H7 (cell line): ENCODE results near the gene DMTF1. TPM values are rescaled to one million over a fixed set of nuclear protein-coding genes. Genes with fewer than 3 reads are reported as not detected.

Experiments used
- DNase-seq: peaks from one replicate; pipeline ENCODE4 v3.0.0; 2012
- H3K27me3 ChIP-seq: 2 replicates; pipeline ENCODE4 v1.6.0; 2011; ENCODE audit warnings: mild to moderate bottlenecking, low read length; ENCODE audit not compliant: control insufficient read depth, insufficient read depth
- H3K36me3 ChIP-seq: replicated peaks from 2 replicates; pipeline ENCODE4 v1.5.1; 2011; ENCODE audit warnings: low read length; ENCODE audit not compliant: control insufficient read depth, insufficient read depth
- H3K4me3 ChIP-seq: 2 replicates; pipeline ENCODE4 v1.5.1; 2011; ENCODE audit warnings: low read depth, mild to moderate bottlenecking, control low read depth, low read length, moderate library complexity; ENCODE audit not compliant: insufficient read depth
- total RNA-seq: library from RNA; depleted of rRNA; stranded (reverse); fragments of >200 nt; shearing (Covaris generic); gene quantifications from 2 replicates; pipeline ENCODE4 v1.2.3, GENCODE V29; 2014

The DMTF1 gene
- total RNA-seq, 1 experiment from 2014 or later, result 70.7 TPM

GRCh38 chr7:87154569-87154968 is 2.3 kb downstream of the DMTF1 start:
- no peak for DNase-seq
- no peak overlapping the region; the same call in 1 of the 2 replicates for H3K4me3 ChIP-seq

DNA sequence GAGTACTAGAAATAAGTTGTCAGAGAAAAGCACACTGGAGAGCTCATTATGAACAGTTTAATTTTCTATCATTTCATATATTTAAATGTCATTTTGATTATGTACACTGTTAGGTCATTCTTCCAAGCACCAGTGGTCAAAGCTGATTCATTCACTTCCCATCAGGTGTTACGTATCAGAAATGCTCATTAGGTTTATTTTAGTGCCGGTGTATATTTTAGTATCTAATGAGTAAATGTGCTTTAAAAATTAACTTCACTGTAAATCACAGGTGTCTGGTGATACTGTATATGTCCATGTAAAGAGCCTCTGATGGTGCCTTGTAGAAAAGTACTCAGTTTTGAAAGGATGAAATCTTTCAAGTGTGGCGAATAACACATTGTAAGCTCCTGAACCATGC is 3.5 kb downstream of the DMTF1 start:
- no peak for DNase-seq
- H3K36me3 ChIP-seq, result no peaks in the 10 kb centered on the region
- H3K27me3 ChIP-seq, result no peaks in the 10 kb centered on the region
- no peak overlapping the region for H3K4me3 ChIP-seq

More at GRCh38 chr7:87154569-87154968, 2.3 kb downstream of the DMTF1 start:
- H3K36me3 ChIP-seq, result no peaks in the 10 kb centered on the region
- no peaks in the 10 kb centered on the region for H3K27me3 ChIP-seq

GRCh38 chr7:87156709-87157108 is 4.5 kb downstream of the DMTF1 start:
- Histone ChIP-seq H3K4me3 (no peak overlapping the region), H3K27me3 (no peaks in the 10 kb centered on the region)

GRCh38 chr7:87159538-87159937 is 7.3 kb downstream of the DMTF1 start:
- Histone ChIP-seq H3K36me3 (peaks cover 8% of the 10 kb centered on the region), H3K4me3 (no peak overlapping the region), H3K27me3 (no peaks in the 10 kb centered on the region)
- no peak for DNase-seq

More at GRCh38 chr7:87156709-87157108, 4.5 kb downstream of the DMTF1 start:
- H3K36me3 ChIP-seq, result no peaks in the 10 kb centered on the region
- DNase-seq, result no peak

GRCh38 chr7:87164433-87164832 is 12.2 kb downstream of the DMTF1 start:
- H3K27me3 ChIP-seq, result no peaks in the 10 kb centered on the region
- no peak overlapping the region for H3K4me3 ChIP-seq
- no peak for DNase-seq
- peaks cover 32% of the 10 kb centered on the region for H3K36me3 ChIP-seq

- Histone ChIP-seq H3K27me3 (no peaks in the 10 kb centered on the region), H3K4me3 (no peak overlapping the region), H3K36me3 (peaks cover 55% of the 10 kb centered on the region)
- DNase-seq, result no peak
Observed at GRCh38 chr7:87170828-87171227, 18.6 kb downstream of the DMTF1 start.

GRCh38 chr7:87171282-87171934 is 19.2 kb downstream of the DMTF1 start:
- Histone ChIP-seq H3K36me3 (peaks cover 50% of the 10 kb centered on the region), H3K27me3 (no peaks in the 10 kb centered on the region), H3K4me3 (no peak overlapping the region)
- no peak for DNase-seq

GRCh38 chr7:87173471-87173870 is 21.2 kb downstream of the DMTF1 start:
- Histone ChIP-seq H3K27me3 (no peaks in the 10 kb centered on the region), H3K4me3 (no peak overlapping the region), H3K36me3 (peaks cover 40% of the 10 kb centered on the region)
- DNase-seq, result no peak

DNA sequence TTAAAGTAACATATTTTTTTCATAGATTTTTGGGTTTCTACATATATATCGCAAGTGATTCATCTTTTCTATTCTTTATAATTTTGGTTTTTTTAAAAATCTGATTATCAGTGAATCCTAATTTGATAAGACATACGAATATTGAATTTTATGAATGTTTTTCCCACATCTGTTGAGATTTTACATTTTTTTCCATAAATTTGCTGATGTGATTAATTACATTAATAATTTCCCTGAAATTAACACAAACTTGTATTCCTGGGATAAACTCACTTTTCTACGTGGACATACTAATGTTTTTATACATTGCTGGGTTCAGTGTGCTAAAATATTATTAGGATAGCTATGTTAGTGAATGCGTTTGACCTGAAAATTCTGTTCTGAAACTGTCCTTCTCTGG is 26.1 kb downstream of the DMTF1 start:
- H3K36me3 ChIP-seq, result peaks cover 28% of the 10 kb centered on the region
- no peak overlapping the region for H3K4me3 ChIP-seq
- H3K27me3 ChIP-seq, result no peaks in the 10 kb centered on the region
- DNase-seq, result no peak

DNA sequence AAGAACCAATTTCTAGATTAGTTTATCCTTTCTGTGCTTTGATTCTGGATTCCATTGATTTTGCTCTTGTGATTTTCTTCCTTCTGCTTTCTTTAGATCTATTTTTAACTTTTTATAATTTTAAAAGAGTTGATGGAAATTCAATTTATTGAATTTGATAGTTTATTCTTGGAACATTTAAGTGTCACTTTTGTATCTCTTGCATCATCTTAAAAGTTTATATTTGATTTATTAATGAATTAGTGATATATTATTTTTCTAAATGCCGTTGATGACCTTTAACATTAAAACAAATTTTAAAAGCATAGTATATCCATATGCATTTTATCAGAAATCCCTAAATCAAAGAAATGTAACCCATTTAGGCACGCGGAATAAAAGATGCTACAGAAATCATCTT is 26.9 kb downstream of the DMTF1 start:
- no peak overlapping the region for H3K4me3 ChIP-seq
- DNase-seq, result no peak
- peaks cover 28% of the 10 kb centered on the region for H3K36me3 ChIP-seq
- H3K27me3 ChIP-seq, result no peaks in the 10 kb centered on the region

DNA sequence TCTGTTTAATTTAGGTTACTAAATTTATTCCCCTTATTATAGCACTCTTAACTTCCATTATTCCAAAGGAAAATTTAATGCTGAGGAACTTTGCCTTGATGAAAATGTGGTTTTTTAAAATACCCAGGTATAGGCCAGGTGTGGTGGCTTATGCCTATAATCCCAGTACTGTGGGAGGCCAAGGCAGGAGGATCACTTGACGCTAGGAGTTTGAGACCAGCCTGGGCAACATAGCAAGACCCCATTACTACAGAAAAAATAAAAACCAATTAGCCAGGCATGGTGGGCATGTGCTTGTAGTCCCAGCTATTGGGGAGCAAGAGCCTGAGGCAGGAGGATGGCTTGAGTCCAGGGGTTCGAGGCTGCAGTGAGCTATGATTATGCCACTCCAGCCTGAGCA is 34.9 kb downstream of the DMTF1 start:
- DNase-seq, result no peak
- Histone ChIP-seq H3K36me3 (peaks cover 32% of the 10 kb centered on the region), H3K27me3 (no peaks in the 10 kb centered on the region), H3K4me3 (no peak overlapping the region)

- DNase-seq, result no peak
- H3K36me3 ChIP-seq, result peaks cover 31% of the 10 kb centered on the region
- H3K4me3 ChIP-seq, result no peak overlapping the region
- H3K27me3 ChIP-seq, result no peaks in the 10 kb centered on the region
Observed at GRCh38 chr7:87188930-87189329, 36.7 kb downstream of the DMTF1 start.

GRCh38 chr7:87190783-87191182 is 38.5 kb downstream of the DMTF1 start:
- H3K27me3 ChIP-seq, result no peaks in the 10 kb centered on the region
- H3K36me3 ChIP-seq, result peaks cover 38% of the 10 kb centered on the region
- H3K4me3 ChIP-seq, result no peak overlapping the region
- no peak for DNase-seq

DNA sequence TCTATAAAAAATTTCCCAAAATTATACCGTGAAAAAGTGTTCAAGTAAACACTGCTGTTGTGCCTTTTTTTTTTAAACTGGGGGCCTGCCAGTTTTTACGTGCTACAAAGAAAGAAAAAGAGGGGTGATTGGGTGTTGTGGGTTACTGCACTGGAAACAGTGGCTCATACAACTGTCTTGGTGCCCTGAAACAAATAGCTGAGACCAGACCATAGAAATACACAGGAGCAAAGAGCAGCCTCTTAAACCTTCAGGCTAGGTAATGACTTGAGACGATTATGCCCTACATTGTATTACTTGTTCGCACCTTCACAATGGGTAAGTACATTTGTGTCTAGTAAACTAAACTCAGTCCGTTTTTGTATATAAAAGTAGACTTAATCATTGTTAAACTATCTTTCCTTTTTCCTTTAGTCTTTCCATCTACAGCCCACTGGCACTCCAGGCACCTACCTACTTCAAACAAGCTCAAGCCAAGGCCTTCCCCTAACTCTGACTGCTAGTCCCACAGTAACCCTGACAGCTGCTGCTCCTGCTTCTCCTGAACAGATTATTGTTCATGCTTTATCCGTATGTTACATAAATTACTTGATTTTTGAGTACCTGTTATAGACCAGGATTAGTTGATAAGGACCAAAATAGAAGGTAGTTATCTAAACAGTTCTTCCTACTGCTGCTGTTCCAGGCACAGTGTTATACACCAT is 40.7 kb downstream of the DMTF1 start:
- DNase-seq, result no peak
- Histone ChIP-seq H3K4me3 (no peak overlapping the region), H3K27me3 (no peaks in the 10 kb centered on the region), H3K36me3 (peaks cover 40% of the 10 kb centered on the region)

GRCh38 chr7:87193912-87194311 is 41.7 kb downstream of the DMTF1 start:
- Histone ChIP-seq H3K36me3 (peaks cover 38% of the 10 kb centered on the region), H3K4me3 (no peak overlapping the region), H3K27me3 (no peaks in the 10 kb centered on the region)
- no peak for DNase-seq
